OCI-LY1 (cell line): ENCODE data around the gene HIP1R.

Experiments
- H2AFZ ChIP-seq: fragments of 200-600 bp; sonication (generic), shearing (Covaris generic); 2 replicates; pipeline ENCODE4 v1.6.0; 2014; ENCODE audit warnings: antibody characterized with exemption, mild to moderate bottlenecking, low read length
- H3F3A ChIP-seq: fragments of 200-600 bp; sonication (generic), shearing (Covaris generic); 2 replicates; pipeline ENCODE4 v1.6.0; 2014; ENCODE audit warnings: mild to moderate bottlenecking, antibody characterized with exemption, low read length, moderate library complexity; ENCODE audit not compliant: insufficient read depth
- H3K27ac ChIP-seq: fragments of 200-600 bp; sonication (generic); 2 replicates; pipeline ENCODE4 v1.5.1; 2014; ENCODE audit warnings: low read length, mixed run types, mild to moderate bottlenecking, low read depth; ENCODE audit not compliant: poor library complexity, severe bottlenecking
- H3K27me3 ChIP-seq: fragments of 200-600 bp; sonication (generic); 2 replicates; pipeline ENCODE4 v1.6.0; 2014; ENCODE audit warnings: antibody characterized with exemption, mild to moderate bottlenecking, low read length, moderate library complexity; ENCODE audit not compliant: insufficient read depth
- H3K36me3 ChIP-seq: fragments of 200-600 bp; sonication (generic); 2 replicates; pipeline ENCODE4 v1.6.1; 2014; ENCODE audit warnings: mild to moderate bottlenecking, antibody characterized with exemption, low read length, moderate library complexity, mixed read lengths; ENCODE audit not compliant: insufficient read depth
- H3K4me1 ChIP-seq: fragments of 200-600 bp; sonication (generic); 2 replicates; pipeline ENCODE4 v1.5.1; 2014; ENCODE audit warnings: mild to moderate bottlenecking, low read length, moderate library complexity; ENCODE audit not compliant: insufficient read depth, severe bottlenecking
- H3K4me2 ChIP-seq: fragments of 200-600 bp; sonication (generic), shearing (Covaris generic); 2 replicates; pipeline ENCODE4 v1.6.1; 2014; ENCODE audit warnings: low read length
- H3K4me3 ChIP-seq: fragments of 200-600 bp; sonication (generic); 2 replicates; pipeline ENCODE4 v1.5.1; 2014; ENCODE audit warnings: low read length, low read depth, mild to moderate bottlenecking, mixed read lengths; ENCODE audit not compliant: poor library complexity, severe bottlenecking
- H3K79me2 ChIP-seq: fragments of 200-600 bp; shearing (Covaris generic); 2 replicates; pipeline ENCODE4 v1.6.1; 2016; ENCODE audit warnings: mixed run types, low read length, mixed read lengths; ENCODE audit not compliant: insufficient read depth
- H3K9ac ChIP-seq: fragments of 200-600 bp; sonication (generic), shearing (Covaris generic); 2 replicates; pipeline ENCODE4 v1.6.1; 2014; ENCODE audit warnings: mild to moderate bottlenecking, low read length, mixed read lengths
- H3K9me2 ChIP-seq: fragments of 200-600 bp; sonication (generic), shearing (Covaris generic); 2 replicates; pipeline ENCODE4 v1.6.1; 2014; ENCODE audit warnings: low read depth, mild to moderate bottlenecking, low read length, mixed read lengths
- H3K9me3 ChIP-seq: fragments of 200-600 bp; shearing (Covaris generic); 2 replicates; pipeline ENCODE4 v1.6.1; 2014; ENCODE audit warnings: low read length, mixed read lengths
- H4K20me1 ChIP-seq: fragments of 200-600 bp; sonication (generic), shearing (Covaris generic); 2 replicates; pipeline ENCODE4 v1.6.0; 2016; ENCODE audit warnings: mild to moderate bottlenecking, low read length; ENCODE audit not compliant: insufficient read depth
- CTCF ChIP-seq: fragments of 200-600 bp; sonication (generic), shearing (Covaris generic); IDR thresholded peaks from 2 replicates; pipeline ENCODE4 v1.5.1; 2017; ENCODE audit warnings: mild to moderate bottlenecking, antibody characterized with exemption, low read length, moderate library complexity, mixed read lengths
- EZH2 ChIP-seq: fragments of 200-600 bp; sonication (generic), shearing (Covaris generic); IDR thresholded peaks from 2 replicates; pipeline ENCODE4 v1.8.0; 2017; ENCODE audit warnings: borderline replicate concordance, mixed run types, mild to moderate bottlenecking, antibody characterized with exemption, low read length, moderate library complexity, mixed read lengths

The HIP1R gene

GRCh38 chr12:122839907-122840554 is 4.8 kb downstream of the HIP1R start:
- no peaks in the 10 kb centered on the region for H3F3A ChIP-seq
- H3K79me2 ChIP-seq: no peaks in the 10 kb centered on the region
- TF ChIP-seq CTCF (no peak), EZH2 (no peak)

GRCh38 chr12:122840580-122841513 is 5.6 kb downstream of the HIP1R start:
- TF ChIP-seq CTCF (no peak), EZH2 (no peak)
- Histone ChIP-seq H3F3A (no peaks in the 10 kb centered on the region), H3K9me3 (no peaks in the 10 kb centered on the region), H3K27ac (no peak overlapping the region), H3K4me3 (no peak overlapping the region), H3K9me2 (no peaks in the 10 kb centered on the region), H3K27me3 (no peaks in the 10 kb centered on the region), H3K79me2 (no peaks in the 10 kb centered on the region), H2AFZ (no peak overlapping the region), H3K4me1 (peaks cover 21% of the 10 kb centered on the region), H4K20me1 (no peaks in the 10 kb centered on the region), H3K4me2 (no peak overlapping the region), H3K36me3 (peaks cover 16% of the 10 kb centered on the region), H3K9ac (no peak overlapping the region)

More at GRCh38 chr12:122839907-122840554, 4.8 kb downstream of the HIP1R start:
- no peak overlapping the region for H3K4me2 ChIP-seq
- H3K4me3 ChIP-seq: no peak overlapping the region
- H3K9me3 ChIP-seq: no peaks in the 10 kb centered on the region
- no peaks in the 10 kb centered on the region for H3K9me2 ChIP-seq
- H3K36me3 ChIP-seq: peaks cover 16% of the 10 kb centered on the region
- peaks cover 18% of the 10 kb centered on the region for H3K4me1 ChIP-seq
- H4K20me1 ChIP-seq: no peaks in the 10 kb centered on the region
- H3K9ac ChIP-seq: no peak overlapping the region
- H3K27ac ChIP-seq: no peak overlapping the region
- H2AFZ ChIP-seq: no peak overlapping the region
- no peaks in the 10 kb centered on the region for H3K27me3 ChIP-seq

- Histone ChIP-seq H3K79me2 (no peaks in the 10 kb centered on the region), H3K4me3 (no peak overlapping the region), H3K27me3 (no peaks in the 10 kb centered on the region), H3K9ac (no peak overlapping the region), H2AFZ (no peak overlapping the region), H4K20me1 (no peaks in the 10 kb centered on the region), H3K9me3 (no peaks in the 10 kb centered on the region), H3F3A (no peaks in the 10 kb centered on the region), H3K36me3 (peaks cover 16% of the 10 kb centered on the region), H3K4me2 (no peak overlapping the region), H3K9me2 (no peaks in the 10 kb centered on the region), H3K27ac (no peak overlapping the region), H3K4me1 (peaks cover 21% of the 10 kb centered on the region)
- TF ChIP-seq CTCF: no peak
Observed at GRCh38 chr12:122841544-122842321, 6.5 kb downstream of the HIP1R start.
